ENCODE measurements around the gene WASF2. TPM values are rescaled to one million over a fixed set of nuclear protein-coding genes. Genes with fewer than 3 reads are reported as not detected.

WASF2 gene
- total and polyA plus RNA-seq, 2 of the 13 experiments (the other 11 are each of a cell fraction or from before 2014, with no cell fraction given): 10.4 to 27.7 TPM

DNA sequence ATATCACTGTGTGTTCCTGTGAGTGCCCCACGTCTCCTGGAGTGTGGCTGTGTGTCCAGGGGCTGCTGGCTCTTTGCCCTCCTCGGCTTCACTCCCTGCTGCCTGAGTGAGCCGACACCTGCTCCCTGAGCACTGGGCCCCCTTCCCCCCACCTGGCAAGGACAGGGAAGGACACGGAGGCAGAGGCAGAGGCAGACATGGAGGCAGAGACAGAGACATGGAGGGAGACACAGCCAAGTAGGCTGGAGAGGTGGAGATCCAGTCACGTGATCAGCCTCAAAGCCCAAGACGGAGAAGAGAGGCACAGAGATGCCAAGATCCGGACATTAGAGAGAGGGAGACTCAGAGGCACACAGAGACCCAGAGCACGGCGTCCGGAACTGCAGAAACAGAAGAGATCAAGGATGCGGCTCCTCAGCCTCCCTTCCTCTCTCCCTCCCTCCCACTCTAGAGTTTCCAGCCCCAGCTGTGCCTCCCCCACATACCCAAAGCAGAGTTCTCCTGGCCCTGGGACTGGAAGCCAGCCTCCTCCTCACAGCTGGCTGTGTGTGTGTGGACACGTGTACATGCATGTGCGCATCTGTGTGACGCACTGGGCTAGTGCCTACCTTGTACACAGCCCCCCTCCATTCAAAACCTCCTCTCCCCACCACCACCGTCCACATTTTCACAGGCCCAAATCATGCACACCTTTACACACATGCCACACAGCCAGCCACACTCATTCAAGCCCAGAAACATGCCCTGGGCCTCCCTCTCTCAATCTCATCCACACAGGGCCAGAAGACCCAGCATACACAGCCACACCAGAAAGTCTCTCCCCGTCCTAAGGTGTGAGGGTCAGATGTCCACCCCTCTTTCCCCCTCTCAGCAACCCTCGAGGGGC lies 39.1 kb upstream of the WASF2 start:
- H3K36me3 ChIP-seq (replicated peaks in 1 of 2; ENCODE audit: control insufficient read depth in 1 of 2, insufficient read depth in 2 of 2, low read length in 2 of 2): no peaks in the 10 kb centered on the region
- BruUV-seq (replicated peaks): no TSS peak
- no peak overlapping the region for H3K27ac ChIP-seq (ENCODE audit: extremely low read length, insufficient read depth, low read length)
- no peaks in the 10 kb centered on the region for H3K27me3 ChIP-seq (ENCODE audit: control insufficient read depth in 1 of 2, insufficient read depth in 2 of 2, low read length in 2 of 2)
- ChIA-PET POLR2A (interaction anchor here (1.5 kb wide), 1 partner anchor 14 kb away, joined by 4 read pairs; no protein-coding TSS in a partner anchor), CTCF (ENCODE audit: low intra/inter-chr PET ratio, low total read pairs) (no interaction called here)
- peak overlapping the region; percentile 100 for H3K4me2 ChIP-seq (ENCODE audit: low read depth, low read length)
- H3K79me2 ChIP-seq (ENCODE audit: insufficient read depth, low read length): no peaks in the 10 kb centered on the region
- peak overlapping the region; percentile 64; the same call in 1 of the 2 replicates for H3K9ac ChIP-seq (ENCODE audit: insufficient read depth, low read depth, low read length)
- H2AFZ ChIP-seq (ENCODE audit: low read length): no peak overlapping the region
- FAIRE-seq: no peak
- H3K9me3 ChIP-seq (ENCODE audit: low read length): no peaks in the 10 kb centered on the region
- H4K20me1 ChIP-seq (ENCODE audit: insufficient read depth, low read length): no peaks in the 10 kb centered on the region
- DNase-seq (ENCODE audit: low spot score): no peak
- H3K4me3 ChIP-seq (replicated peaks in 1 of 3; ENCODE audit: insufficient read depth in 1 of 3, low read depth in 2 of 3, low read length in 3 of 3): peak overlapping the region in 2 of 3 experiments; percentile 60 to 79; a peak in 3 of 6 replicates
- peak; percentile 18 for ATAC-seq
- in situ Hi-C loops (cut with HindIII; ENCODE audit: extremely low pct_ligation_motif_present, low pct_unique_long_range_greater_than_20kb) (no loop called here), intact Hi-C loops (cut with micrococcal nuclease; ENCODE audit: unreplicated experiment) (loop anchor here (5.0 kb wide), 1 partner anchor 43 kb away; no protein-coding TSS in a partner anchor)
- WGBS (ENCODE audit: low lambda C conversion rate): 53% methylated on average over 17 of the region's 17 CpGs
- H3K4me1 ChIP-seq (ENCODE audit: insufficient read depth, low read length): peaks cover 53% of the 10 kb centered on the region
- TF ChIP-seq MYC (CRISPR knock-in tag; IDR thresholded peaks at IDR 0.05; ENCODE audit: borderline replicate concordance) (no peak), ZNF501 (CRISPR knock-in tag; IDR thresholded peaks at IDR 0.05) (0 out of 2 replicates have a peak, but pooled peaks have one; percentile 36), POLR2G (IDR thresholded peaks at IDR 0.05; ENCODE audit: low read depth, low read length) (no peak), ATF7-NPFF (CRISPR knock-in tag; IDR thresholded peaks at IDR 0.05; ENCODE audit: low read depth) (no peak), ZSCAN31 (CRISPR knock-in tag; IDR thresholded peaks at IDR 0.05; ENCODE audit: low read depth) (no peak)
- TF ChIP-seq, protein P1, sequence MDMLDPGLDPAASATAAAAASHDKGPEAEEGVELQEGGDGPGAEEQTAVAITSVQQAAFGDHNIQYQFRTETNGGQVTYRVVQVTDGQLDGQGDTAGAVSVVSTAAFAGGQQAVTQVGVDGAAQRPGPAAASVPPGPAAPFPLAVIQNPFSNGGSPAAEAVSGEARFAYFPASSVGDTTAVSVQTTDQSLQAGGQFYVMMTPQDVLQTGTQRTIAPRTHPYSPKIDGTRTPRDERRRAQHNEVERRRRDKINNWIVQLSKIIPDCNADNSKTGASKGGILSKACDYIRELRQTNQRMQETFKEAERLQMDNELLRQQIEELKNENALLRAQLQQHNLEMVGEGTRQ (IDR thresholded peaks at IDR 0.05; ENCODE audit: low read depth, low read length): peak; percentile 72
- TF ChIP-seq, protein P1 (CRISPR knock-in tag; IDR thresholded peaks at IDR 0.05; ENCODE audit: borderline replicate concordance): 0 out of 2 replicates have a peak, but pooled peaks have one; percentile 65
- TF ChIP-seq, protein P2, sequence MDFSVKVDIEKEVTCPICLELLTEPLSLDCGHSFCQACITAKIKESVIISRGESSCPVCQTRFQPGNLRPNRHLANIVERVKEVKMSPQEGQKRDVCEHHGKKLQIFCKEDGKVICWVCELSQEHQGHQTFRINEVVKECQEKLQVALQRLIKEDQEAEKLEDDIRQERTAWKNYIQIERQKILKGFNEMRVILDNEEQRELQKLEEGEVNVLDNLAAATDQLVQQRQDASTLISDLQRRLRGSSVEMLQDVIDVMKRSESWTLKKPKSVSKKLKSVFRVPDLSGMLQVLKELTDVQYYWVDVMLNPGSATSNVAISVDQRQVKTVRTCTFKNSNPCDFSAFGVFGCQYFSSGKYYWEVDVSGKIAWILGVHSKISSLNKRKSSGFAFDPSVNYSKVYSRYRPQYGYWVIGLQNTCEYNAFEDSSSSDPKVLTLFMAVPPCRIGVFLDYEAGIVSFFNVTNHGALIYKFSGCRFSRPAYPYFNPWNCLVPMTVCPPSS (IDR thresholded peaks at IDR 0.05): no peak
- TF ChIP-seq, protein P3, sequence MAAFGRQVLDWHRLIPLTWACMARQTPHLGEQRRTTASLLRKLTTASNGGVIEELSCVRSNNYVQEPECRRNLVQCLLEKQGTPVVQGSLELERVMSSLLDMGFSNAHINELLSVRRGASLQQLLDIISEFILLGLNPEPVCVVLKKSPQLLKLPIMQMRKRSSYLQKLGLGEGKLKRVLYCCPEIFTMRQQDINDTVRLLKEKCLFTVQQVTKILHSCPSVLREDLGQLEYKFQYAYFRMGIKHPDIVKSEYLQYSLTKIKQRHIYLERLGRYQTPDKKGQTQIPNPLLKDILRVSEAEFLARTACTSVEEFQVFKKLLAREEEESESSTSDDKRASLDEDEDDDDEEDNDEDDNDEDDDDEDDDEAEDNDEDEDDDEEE (CRISPR knock-in tag; IDR thresholded peaks at IDR 0.05): 0 out of 2 replicates have a peak, but pooled peaks have one; percentile 1
- TF ChIP-seq, protein P4, sequence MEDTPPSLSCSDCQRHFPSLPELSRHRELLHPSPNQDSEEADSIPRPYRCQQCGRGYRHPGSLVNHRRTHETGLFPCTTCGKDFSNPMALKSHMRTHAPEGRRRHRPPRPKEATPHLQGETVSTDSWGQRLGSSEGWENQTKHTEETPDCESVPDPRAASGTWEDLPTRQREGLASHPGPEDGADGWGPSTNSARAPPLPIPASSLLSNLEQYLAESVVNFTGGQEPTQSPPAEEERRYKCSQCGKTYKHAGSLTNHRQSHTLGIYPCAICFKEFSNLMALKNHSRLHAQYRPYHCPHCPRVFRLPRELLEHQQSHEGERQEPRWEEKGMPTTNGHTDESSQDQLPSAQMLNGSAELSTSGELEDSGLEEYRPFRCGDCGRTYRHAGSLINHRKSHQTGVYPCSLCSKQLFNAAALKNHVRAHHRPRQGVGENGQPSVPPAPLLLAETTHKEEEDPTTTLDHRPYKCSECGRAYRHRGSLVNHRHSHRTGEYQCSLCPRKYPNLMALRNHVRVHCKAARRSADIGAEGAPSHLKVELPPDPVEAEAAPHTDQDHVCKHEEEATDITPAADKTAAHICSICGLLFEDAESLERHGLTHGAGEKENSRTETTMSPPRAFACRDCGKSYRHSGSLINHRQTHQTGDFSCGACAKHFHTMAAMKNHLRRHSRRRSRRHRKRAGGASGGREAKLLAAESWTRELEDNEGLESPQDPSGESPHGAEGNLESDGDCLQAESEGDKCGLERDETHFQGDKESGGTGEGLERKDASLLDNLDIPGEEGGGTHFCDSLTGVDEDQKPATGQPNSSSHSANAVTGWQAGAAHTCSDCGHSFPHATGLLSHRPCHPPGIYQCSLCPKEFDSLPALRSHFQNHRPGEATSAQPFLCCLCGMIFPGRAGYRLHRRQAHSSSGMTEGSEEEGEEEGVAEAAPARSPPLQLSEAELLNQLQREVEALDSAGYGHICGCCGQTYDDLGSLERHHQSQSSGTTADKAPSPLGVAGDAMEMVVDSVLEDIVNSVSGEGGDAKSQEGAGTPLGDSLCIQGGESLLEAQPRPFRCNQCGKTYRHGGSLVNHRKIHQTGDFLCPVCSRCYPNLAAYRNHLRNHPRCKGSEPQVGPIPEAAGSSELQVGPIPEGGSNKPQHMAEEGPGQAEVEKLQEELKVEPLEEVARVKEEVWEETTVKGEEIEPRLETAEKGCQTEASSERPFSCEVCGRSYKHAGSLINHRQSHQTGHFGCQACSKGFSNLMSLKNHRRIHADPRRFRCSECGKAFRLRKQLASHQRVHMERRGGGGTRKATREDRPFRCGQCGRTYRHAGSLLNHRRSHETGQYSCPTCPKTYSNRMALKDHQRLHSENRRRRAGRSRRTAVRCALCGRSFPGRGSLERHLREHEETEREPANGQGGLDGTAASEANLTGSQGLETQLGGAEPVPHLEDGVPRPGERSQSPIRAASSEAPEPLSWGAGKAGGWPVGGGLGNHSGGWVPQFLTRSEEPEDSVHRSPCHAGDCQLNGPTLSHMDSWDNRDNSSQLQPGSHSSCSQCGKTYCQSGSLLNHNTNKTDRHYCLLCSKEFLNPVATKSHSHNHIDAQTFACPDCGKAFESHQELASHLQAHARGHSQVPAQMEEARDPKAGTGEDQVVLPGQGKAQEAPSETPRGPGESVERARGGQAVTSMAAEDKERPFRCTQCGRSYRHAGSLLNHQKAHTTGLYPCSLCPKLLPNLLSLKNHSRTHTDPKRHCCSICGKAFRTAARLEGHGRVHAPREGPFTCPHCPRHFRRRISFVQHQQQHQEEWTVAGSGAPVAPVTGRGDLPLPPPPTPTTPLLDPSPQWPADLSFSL (CRISPR knock-in tag; IDR thresholded peaks at IDR 0.05): peak; percentile 61; the same call in 1 of the 2 replicates
